Mammary epithelial cell (primary cell): ENCODE measurements around the gene TEX28.
"Not testable (repeated sequence)": the region's sequence is repeated elsewhere in the genome, so short reads cannot be mapped to it uniquely, and the experiment has no call there.

Experiments
- EZH2 ChIP-seq: IDR thresholded peaks from 2 replicates; pipeline ENCODE4 v1.6.1; 2012; ENCODE audit warnings: low read length, inconsistent platforms, borderline replicate concordance
- TF ChIP-seq, protein P1 (sequence below), 2 donors: IDR thresholded peaks in 1 of 2; conservative IDR thresholded peaks in 1 of 2; 2 replicates each; pipeline ENCODE4 v1.5.1; 2011 to 2012; ENCODE audit warnings: inconsistent platforms in 2 of 2, low read length in 2 of 2, mild to moderate bottlenecking in 2 of 2, control low read depth in 1 of 2, low read depth in 1 of 2; ENCODE audit not compliant: insufficient read depth in 1 of 2; ENCODE audit errors: extremely low read depth in 1 of 2

DNA sequence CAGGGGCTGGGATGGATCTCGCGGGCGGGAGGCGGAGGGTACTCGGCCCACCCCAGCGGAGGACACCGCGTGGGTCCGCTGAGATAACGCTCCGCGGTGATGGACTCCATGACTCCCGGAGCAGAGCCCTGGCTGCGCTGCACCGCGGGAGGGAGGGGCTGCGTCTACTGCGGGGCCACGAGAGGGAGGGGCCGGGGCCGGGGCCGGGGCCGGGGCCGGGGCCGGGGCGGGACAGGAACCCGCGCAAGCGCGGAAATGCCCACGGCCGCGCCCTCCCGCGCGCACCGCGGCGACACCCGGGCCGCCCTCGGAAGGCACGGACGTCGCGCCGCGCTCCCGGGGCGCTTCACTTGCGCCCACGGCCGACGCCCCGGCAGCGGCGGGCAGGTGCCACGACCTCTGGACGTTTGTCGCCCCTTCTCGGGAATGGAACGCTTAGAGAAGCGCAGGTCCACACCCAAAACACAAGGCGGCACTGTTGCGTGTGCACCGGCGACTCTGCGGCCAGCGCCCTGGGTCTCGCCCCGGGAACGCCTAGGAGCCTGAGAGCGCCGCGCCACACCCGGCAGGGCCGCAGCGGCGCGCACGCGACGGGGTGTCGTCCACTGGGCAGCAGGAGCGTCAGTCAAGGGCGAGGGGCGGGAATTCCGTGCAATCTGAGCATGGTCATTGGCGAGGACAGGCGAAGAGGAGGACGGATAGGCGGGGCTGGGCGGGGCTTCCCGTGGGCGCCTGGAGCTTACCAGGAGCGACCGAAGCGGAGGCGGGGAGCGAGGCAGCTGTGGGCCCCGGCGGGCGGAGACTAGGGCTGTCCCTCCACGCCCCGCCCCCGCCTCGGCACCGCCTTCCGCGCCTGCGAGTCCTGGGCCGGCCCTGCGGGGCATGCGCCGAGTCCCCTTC is 46.7 kb upstream of the TEX28 start:
- TF ChIP-seq, protein P1, sequence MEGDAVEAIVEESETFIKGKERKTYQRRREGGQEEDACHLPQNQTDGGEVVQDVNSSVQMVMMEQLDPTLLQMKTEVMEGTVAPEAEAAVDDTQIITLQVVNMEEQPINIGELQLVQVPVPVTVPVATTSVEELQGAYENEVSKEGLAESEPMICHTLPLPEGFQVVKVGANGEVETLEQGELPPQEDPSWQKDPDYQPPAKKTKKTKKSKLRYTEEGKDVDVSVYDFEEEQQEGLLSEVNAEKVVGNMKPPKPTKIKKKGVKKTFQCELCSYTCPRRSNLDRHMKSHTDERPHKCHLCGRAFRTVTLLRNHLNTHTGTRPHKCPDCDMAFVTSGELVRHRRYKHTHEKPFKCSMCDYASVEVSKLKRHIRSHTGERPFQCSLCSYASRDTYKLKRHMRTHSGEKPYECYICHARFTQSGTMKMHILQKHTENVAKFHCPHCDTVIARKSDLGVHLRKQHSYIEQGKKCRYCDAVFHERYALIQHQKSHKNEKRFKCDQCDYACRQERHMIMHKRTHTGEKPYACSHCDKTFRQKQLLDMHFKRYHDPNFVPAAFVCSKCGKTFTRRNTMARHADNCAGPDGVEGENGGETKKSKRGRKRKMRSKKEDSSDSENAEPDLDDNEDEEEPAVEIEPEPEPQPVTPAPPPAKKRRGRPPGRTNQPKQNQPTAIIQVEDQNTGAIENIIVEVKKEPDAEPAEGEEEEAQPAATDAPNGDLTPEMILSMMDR (conservative IDR thresholded peaks at IDR 0.05 in 1 of 2, IDR thresholded peaks at IDR 0.05 in 1 of 2; ENCODE audit: extremely low read depth in 1 of 2, insufficient read depth in 1 of 2, low read depth in 1 of 2, low read length in 2 of 2): not testable (repeated sequence)
- not testable (repeated sequence) for TF ChIP-seq EZH2
